ENCODE results near the gene PIN1.
"Not testable (repeated sequence)": the region's sequence is repeated elsewhere in the genome, so short reads cannot be mapped to it uniquely, and the experiment has no call there.

Gene PIN1

DNA sequence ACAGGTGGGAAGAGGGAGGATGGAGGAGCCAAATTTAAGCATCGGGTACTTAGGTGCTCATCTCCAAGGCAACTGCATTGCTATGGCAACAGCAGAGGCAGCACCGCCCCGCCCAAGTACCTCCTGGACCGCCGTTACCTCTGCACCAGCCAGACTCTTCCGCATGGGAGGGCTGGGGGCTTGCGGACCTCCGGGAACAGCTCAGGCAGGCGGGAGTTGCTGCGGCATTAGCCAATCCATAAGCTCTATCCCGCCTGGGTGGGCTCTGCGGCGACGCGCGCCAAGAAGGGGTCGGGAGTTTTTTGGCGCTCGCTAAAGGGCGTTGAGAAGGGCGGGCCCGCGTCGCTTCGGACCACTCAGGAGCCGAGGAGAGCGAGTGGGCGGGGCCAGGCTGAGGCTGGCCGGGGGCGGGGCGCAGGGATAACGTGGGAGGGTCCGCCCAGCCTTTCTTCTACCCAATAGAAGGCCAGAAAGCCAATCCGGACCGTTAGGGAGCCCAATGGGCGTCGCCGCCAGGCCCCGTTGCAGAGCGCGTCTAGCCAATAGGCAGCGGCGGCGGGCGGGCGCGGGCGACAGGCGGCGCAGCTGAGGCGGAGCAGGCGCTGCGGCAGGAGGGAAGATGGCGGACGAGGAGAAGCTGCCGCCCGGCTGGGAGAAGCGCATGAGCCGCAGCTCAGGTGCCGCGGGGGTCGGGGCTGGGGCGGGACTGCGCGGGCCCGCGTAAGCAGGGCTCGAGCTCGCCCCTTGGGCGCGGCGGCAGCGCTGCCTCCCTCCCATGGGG, at the start of gene PIN1:
Gene PIN1, plus strand, starts transcription at position 593 of the 781 bp plus-strand sequence. Its CDS starts 27 bp downstream, at position 620.
- DNase-seq, result peak; percentile 94

DNA sequence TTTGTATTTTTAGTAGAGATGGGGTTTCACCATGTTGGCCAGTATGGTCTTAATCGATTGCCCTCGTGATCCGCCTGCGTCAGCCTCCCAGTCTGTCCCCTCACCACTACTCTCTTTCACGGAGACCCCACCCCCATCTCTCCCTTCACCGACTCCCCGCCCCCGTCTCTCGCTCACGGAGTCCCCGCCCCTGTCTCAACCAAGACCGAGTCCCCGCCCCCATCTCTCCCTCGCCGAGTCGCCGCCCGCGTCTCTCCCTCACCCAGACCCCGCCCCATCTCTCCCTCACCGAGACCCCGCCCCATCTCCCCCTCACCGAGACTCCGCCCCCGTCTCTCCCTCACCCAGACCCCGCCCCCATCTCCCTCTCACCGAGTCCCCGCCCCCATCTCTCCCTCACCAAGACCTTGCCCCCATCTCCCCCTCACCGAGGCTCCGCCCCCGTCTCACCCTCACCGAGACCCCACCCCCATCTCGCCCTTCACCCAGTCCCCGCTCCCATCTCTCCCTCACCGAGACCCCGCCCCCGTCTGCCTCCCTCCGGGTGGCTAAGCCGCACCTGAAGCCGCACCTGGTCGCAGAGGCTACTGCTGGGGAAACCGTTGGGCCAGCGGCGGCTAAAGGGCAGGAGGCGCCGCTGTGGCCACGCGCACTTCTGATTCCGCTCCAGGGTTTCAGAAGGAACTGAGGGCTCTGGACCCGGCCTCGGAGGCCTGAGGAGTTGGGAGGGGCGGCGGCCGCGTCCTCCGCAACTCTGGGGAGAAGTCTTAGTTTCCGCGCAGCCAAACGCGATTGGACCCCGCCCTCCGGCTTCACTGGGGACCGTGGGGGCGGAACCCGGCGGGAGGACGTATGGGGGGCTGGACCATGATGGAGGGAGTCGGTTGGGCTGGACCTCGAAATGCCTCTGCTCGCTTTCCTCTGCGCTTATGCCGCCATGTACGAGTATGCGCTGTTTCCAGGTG, 49.5 kb upstream of the PIN1 start:
- peak; percentile 82 for DNase-seq

DNA sequence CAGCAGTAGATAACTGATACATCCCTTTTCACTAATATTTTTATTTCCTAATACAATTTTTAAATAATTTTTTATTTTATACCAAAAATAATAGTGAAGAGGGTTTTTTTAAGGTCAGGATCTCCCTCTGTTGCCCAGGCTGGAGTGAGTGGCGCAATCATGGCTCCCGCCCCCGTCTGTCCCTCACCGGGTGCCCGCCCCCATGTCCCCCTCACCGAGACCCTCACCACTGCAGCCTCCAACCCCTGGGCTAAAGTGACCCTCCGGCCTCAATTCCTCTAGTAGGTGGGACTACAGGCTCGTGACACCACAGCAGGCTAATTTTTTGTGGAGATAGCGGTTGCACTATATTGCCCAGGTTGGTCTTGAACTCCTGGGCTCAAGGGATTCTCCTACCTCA, 48.8 kb upstream of the PIN1 start:
- DNase-seq, result no peak

DNA sequence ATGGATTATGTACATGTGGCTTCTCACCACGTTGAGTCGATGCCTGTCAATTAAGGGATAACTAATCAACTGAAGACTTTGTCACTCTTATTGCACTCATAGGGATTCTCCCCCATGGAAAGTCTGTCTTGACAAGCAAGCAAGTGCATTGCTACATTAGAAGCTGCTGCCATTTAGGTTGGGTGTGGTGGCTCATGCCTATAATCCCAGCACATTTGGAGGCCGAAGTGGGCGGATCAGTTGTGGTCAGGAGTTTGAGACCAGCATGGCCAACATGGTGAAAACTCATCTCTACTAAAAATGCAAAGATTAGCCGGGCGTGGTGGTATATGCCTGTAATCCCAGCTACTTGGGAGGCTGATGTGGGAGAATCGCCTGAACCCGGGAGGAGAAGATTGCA, 48.3 kb upstream of the PIN1 start:
- DNase-seq, result no peak

DNA sequence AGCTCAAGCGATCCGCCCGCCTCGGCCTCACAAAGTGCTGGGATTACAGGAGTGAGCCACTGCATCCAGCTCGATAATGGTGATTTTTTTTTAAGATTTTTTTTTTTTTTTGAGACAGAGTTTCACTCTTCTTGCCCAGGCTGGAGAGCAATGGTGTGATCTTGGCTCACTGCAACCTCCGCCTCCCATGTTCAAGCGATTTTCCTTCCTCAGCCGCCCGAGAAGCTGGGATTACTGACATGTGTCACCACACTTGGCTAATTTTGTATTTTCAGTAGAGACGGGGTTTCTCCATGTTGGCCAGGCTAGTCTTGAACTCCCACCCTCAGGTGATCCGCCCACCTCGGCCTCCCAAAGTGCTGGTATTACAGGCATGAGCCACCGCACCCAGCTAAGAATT, 46.5 kb upstream of the PIN1 start:
- not testable (repeated sequence) for DNase-seq

DNA sequence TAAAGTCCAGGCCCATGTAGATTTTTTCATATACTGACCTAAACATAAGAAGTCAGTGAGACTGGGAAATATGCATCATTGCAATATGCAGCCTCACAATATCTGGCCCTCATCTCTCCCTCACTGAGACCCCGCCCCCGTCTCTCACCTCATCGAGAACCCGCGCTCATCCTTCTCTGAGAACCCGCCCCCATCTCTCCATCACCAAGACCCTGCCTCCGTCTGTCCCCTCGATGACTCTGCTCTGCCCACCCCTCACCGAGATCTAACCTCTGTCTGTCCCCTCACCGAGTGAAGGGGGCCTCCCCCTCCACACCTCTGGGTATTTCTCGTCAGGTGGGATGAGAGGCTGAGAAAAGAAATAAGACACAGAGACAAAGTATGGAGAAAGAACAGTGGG, 46.1 kb upstream of the PIN1 start:
- DNase-seq, result no peak

DNA sequence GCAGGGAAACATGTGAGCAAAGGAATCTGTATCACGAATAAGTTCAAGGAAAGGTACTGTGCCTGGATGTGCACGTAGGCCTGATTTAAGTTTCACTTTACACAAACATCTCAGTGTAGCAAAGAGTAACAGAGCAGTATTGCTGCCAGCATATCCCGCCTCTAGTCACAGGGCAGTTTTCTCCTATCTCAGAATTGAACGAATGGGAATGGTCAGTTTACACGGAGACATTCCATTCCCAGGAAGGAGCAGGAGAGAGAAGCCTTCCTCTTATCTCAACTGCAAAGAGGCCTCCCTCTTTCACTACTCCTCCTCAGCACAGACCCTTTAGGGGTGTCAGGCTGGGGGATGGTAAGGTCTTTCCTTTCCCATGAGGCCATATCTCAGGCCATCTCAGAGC, 45.5 kb upstream of the PIN1 start:
- DNase-seq, result peak; percentile 8

DNA sequence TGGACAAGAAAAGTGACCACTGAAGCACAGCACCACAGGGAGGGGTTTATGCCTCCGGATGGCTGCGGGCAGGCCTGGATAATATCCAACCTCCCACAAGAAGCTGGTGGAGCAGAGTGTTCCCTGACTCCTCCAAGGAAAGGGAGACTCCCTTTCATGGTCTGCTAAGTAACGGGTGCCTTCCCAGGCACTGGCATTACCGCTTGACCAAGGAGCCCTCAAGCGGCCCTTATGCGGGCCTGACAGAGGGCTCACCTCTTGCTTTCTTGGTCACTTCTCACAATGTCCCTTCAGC, 44.1 kb upstream of the PIN1 start:
- DNase-seq, result peak; percentile 63

DNA sequence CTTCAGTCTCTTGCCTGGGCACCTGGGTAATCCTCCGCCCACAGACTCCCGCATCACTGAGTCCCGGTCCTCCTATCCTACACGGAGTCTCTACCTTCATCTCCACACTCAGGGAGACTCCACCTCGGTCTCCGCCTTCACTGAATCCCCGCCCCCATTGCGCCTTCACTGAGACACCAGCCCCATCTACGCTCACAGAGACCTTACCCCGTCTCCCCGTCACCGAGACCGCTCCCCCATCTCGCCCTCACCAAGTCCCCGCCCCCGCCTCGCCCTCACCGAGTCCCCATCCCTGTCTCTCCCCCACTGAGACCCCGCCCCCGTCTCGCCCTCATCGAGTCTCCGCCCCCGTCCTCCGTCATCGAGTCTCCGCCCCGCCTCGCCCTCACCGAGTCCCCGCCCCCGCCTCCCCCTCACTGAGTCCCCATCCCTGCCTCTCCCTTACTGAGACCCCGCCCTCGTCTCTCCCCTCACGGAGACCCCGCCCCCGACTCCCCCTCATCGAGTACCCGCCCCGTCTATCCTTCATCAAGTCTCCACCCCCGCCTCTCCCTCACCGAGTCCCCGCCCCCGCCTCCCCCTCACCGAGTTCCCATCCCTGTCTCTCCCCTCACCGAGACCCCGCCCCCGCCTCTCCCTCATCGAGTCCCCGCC, 43.4 kb upstream of the PIN1 start:
- DNase-seq, result peak; percentile 86

DNA sequence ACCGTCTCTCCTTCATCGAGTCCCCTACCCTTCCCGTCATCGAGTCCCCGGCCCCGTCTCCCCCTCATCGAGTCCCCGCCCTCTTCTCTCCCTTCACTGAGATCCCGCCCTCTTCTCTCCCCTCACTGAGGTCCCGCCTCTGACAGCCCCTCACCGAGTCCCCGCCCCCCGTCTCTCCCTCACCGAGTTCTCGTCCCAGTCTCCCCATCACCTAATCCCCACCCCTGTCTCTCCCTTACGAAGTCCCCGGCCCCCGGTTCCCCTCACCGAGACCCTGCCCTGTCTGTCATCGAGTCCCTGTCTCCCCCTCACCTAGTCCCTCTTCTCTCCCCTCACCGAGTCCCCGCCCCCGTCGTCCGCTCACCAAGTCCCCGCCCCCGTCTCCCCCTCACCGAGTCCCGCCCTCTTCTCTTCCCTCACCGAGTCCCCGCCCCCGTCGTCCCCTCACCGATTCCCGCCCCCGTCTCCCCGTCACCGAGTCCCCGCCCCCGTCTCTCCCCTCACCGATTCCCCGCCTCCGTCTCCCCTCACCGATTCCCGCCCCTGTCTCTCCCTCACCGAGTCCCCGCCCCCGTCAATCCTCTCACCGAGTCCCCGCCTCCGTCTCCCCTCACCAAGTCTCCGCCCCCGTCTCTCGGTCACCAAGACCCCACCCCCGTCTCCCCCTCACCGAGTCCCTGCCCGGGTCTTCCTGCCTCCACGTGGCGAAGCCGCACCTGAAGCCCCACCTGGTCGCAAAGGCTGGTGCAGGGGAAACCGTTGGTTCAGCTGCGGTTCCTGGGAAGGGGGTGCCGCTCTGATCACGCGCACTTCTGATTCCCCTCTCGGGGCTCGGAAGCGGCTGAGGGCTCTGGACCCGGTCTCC, 42.7 kb upstream of the PIN1 start:
- DNase-seq, result peak; percentile 67

DNA sequence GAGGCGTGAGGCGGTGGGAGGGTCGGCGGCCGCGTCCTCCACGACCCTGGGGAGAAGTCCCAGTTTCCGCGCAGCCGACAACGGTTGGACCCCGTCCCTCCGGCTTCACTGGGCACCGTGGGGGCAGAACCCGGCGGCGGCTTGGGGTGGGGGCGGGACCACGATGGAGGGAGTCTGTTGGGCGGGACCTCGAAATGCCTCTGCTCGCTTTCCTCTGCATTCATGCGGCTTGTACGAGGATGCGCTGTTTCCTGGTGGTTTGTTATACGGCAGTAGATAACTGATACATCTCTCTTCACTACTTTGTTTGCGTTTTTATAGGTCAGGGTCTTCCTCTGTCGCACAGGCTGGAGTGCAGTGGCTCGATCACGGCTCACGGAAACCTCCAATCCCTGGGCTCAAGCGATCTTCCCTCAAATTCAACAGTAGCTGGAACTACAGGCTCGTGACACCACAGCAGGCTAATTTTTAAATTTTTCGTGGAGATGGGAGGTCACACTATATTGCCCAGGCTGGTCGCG, 42.0 kb upstream of the PIN1 start:
- no peak for DNase-seq

DNA sequence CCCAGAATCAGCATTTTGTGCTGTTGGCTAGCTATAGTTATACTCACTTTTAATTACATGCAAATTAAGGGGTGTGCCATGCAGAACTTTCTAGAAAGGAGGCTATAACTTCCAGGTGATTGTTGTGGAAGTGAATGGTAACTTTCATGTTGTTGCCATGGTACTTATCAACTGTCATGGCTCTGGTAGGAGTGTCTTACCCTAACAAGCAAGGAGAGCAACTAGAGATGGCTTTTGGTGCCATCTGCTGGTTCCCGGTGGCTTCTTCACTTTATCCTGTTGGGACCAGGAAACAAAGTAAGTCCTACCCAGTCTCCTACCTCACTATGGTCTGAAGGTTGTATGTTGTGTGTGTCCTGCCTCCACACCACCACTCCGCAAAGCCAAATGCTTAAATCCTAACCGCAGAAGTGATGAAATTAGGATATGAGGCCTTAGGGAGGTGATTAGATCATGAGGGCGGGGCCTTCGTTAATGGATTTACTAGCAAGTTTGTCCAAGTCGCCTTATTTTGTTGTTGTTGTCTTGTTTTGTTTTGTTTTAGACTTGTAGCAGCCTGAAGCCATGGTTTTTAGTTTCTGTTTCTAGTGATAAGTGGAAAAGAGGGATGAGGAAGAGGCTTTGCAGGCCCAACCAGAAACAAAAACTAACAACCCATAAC, 38.9 kb upstream of the PIN1 start:
- peak; percentile 87 for DNase-seq

DNA sequence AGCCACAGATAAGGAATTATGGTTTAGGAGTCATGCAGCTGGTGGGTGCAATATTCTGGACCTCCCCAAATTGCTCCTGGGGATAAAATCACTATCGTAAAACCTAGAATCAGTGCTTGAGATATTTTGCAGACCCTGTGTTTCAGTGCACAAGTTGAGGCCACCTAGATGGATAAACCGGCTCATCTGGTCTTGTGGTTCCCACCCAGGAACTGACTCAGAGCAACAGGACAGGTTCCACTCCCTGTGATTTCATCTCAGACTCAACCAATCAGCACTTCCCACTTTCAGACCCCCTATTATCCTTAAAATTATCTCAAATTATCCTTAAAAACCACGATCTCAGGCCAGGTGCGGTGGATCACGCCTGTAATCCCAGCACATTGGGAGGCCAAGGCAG, 37.2 kb upstream of the PIN1 start:
- DNase-seq, result no peak

DNA sequence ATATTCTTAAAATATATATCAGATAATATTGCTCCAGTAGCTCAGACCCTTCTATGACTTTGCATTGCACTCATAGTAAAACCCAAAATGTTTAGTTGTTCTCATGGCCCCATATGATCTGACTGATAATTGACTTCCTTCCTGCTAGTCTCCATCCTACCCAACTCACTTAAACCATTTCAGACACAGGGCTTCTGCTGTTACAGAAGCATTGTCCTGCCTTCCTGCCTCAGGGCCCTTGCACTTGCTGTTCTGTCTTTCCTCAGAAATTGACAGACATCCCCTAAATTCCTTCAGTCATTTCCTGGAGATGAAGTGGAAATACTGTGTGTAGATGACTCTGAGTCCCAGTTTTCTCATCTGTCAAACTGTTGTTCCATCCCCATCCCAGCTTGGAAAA, 36.0 kb upstream of the PIN1 start:
- no peak for DNase-seq

DNA sequence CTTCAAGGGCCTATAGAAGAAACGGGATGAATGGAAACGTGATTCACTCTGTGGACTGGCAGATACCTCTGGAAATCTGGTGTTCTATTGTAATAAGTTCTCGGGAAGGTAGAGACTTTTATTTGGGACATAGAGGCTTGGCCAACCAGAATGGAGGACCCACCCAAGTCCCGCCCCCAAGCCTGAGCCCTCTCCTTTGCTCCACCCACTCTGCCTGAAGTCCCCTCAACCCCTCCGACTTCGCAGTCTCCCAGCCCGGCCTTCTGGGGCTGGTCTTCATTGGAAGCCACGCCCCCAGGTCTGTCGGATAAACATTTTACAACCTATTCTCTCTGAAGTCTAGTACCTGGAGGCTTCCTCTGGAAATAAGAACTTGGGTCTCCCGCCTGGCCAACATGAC, 33.1 kb upstream of the PIN1 start:
- no peak for DNase-seq

DNA sequence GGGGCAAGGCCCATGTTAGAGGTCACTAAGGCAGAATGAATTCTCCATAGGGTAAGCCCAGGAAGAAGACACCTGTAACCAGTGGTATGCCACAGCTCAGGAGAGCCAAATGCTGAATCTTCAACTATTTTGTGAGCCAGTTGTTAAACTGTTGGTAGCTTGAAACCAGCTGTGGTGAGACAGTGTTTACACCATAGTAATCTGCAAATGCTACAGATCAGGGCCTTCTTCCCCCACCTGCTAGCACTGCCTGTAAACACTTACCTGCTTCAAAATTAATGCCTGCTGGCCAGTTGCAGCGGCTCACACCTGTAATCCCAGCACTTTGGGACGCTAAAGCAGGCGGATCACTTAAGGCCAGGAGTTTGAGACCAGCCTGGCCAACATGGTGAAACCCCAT, 28.3 kb upstream of the PIN1 start:
- no peak for DNase-seq

DNA sequence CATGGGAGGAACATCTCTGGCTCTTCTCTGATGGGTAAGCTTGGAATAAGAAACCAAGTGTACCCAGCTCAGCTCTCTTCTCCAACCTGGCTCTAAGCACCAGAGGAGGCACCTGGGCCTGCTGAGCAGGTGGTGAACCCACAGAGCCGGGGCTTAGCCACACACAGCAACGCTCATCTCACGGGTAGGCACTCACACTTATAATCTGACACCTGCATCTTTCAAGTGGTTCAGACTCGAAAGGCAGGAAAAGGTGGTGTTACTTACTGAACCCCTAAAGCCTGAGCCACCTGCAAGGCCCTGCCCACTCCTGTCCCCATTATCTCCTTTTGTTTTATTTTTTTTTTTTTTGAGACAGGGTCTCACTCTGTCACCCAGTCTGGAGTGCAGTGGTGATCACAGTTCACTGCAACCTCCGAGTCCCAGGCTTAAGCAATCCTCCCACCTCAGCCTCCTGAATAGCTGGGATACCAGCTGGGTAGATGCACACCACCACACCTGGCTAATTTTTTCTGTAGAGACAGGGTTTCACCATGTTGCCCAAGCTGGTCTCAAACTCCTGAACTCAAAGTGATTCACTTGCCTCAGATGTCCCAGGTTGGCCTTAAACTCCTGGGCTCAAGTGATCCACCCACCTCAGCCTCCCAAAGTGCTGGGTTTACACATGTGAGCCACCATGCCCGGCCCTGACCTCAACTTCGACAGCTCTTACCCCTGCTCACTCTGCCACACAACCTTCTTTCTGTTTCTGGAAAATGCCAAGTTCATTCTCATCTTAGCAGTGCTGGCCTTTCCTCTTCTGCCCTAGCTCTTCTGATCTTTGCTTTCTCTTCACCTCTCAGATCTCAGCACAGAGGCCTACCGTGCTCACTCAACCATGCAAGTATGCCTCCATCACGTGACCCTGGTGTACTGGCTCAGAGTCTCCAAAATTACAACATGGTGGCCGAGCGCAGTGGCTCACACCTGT, 26.0 kb upstream of the PIN1 start:
- DNase-seq, result no peak

DNA sequence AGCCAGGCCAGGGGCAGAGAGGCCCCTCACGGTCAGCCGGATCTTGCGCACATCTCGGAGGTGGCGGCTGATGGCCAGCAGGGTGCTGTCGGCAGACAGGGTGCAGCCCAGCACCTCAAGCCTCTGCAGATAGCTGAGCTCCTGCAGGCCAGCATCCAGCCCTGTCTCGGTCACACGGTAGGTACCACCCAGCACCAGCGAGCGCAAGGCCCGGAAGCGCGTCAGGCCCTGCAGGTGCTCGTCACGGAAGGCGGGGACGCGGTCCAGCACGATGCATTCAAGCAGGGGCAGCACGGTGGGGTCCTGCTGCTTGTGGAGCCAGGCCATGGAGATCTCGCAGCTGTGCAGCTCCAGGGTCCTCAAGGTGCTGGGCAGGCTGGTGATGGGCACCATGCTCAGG, 24.0 kb upstream of the PIN1 start:
- DNase-seq, result no peak

DNA sequence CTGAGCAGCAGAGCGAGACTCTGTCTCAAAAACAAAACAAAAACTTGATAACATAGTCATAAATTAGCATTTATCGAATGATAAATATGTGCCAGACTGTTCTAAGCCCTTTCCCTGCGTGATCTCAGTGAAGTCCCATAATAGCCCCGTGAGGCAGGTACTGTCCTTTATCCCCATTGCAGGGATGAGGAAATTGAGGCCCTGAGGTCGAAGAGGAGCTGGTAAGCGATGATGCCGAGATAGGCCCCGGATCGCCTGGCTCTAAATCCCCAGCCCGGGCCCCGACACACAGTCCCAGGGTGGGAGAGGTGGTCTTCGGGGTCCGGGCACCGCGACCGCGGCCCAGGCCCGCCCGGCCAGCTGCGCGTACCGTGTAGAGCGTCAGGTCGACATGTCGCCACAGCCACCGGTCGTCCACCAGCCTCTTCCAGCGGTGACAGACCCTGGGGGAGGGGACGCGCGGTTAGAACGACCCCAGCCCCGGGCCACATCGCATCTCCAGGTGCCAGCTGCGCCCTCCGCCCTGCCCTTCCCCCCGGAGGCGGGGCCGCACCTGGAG, 16.9 kb upstream of the PIN1 start:
- DNase-seq, result no peak
